Right lobe of liver (tissue), 4 donors: ENCODE data around the gene HDGFL2.

Source experiments
- CTCF ChIP-seq, 4 donors: fragments of 200-600 bp in 3 of 4; fragments of 450-650 bp in 1 of 4; IDR thresholded peaks; one replicate each; pipeline versions ENCODE4 v1.5.1 to v1.8.0; 2016 to 2022; ENCODE audit warnings: antibody characterized with exemption in 4 of 4, mild to moderate bottlenecking in 2 of 4
- POLR2A ChIP-seq: fragments of 450-650 bp; IDR thresholded peaks from one replicate; pipeline ENCODE4 v1.6.1; 2017; ENCODE audit warnings: antibody characterized with exemption, mild to moderate bottlenecking
- donor health status: DM: no; HTN: no; CAD: no.
- donor health status: DM: no; HTN: no; CAD: no.
- donor health status: DM: no; HTN: yes; CAD: no.

- TF ChIP-seq CTCF (IDR thresholded peaks at IDR 0.05) (no peak), POLR2A (no peak)
These were observed 42.8 kb upstream of the HDGFL2 start for GRCh38 chr19:4429256-4429655.
